Stomach (tissue), 9 donors: ENCODE data around the gene SSTR5. TPM values are rescaled to one million over a fixed set of nuclear protein-coding genes. Genes with fewer than 3 reads are reported as not detected.
A peak's percentile ranks its signal among the peaks of the same experiment; 100 is the strongest.

Experiments
- DNase-seq, 2 donors: peaks; one replicate each; pipeline versions ENCODE4 v3.0.0 to v3.0.0-alpha.2; 2013 to 2019
- H3K27ac ChIP-seq, 5 donors: fragments of 200-600 bp in 4 of 5; sonication (generic) in 4 of 5; one replicate each; pipeline ENCODE4 v1.5.1; 2013 to 2019; ENCODE audit warnings: mild to moderate bottlenecking in 1 of 5, moderate library complexity in 1 of 5
- H3K27me3 ChIP-seq, 3 donors: fragments of 200-600 bp; sonication (generic); one replicate each; pipeline ENCODE4 v1.5.1; 2017 to 2019; ENCODE audit warnings: mixed run types in 1 of 3
- H3K36me3 ChIP-seq, 4 donors: fragments of 200-600 bp; sonication (generic); 1 replicate in 3 of 4; 2 replicates in 1 of 4; pipeline ENCODE4 v1.5.1; 2016 to 2019
- H3K4me1 ChIP-seq, 4 donors: fragments of 200-600 bp; sonication (generic); one replicate each; pipeline ENCODE4 v1.5.1; 2016 to 2019
- H3K4me3 ChIP-seq, 4 donors: fragments of 200-600 bp; sonication (generic) in 3 of 4; one replicate each; pipeline ENCODE4 v1.5.1; 2016 to 2019; ENCODE audit warnings: mild to moderate bottlenecking in 1 of 4
- H3K9me3 ChIP-seq, 4 donors: fragments of 200-600 bp; sonication (generic); one replicate each; pipeline ENCODE4 v1.5.1; 2016 to 2019
- EP300 ChIP-seq: sonication (generic); formaldehyde crosslinking; IDR thresholded peaks from one replicate; pipeline ENCODE4 v1.6.1; 2017; ENCODE audit warnings: antibody characterized with exemption
- POLR2A ChIP-seq, 4 donors: fragments of 450-650 bp; IDR thresholded peaks; one replicate each; pipeline ENCODE4 v1.6.1; 2016; ENCODE audit warnings: antibody characterized with exemption in 4 of 4, control low read depth in 2 of 4, mild to moderate bottlenecking in 1 of 4, moderate library complexity in 1 of 4
- POLR2AphosphoS5 ChIP-seq, 3 donors: sonication (generic); formaldehyde crosslinking; IDR thresholded peaks; one replicate each; pipeline ENCODE4 v1.6.1; 2016; ENCODE audit warnings: antibody characterized with exemption in 3 of 3
- WGBS, 5 donors: extraction: QIAGEN DNeasy Blood & Tissue Kit in 3 of 5; methylation state at CpG; one replicate each; pipeline versions ENCODE4 v1.1.5 to v1.1.7; 2013 to 2018; 5-methylcytosine and 5-hydroxymethylcytosine counted together
- intact Hi-C: fragments of 100-400 bp; cut with DNase I; formaldehyde crosslinking; loops from one replicate; pipeline ENCODE4 v1.15.1; 2023; ENCODE audit warnings: low total_unique reads
- polyA plus RNA-seq, 3 donors: library from polyadenylated mRNA; stranded (reverse); fragments of 200-250 nt; gene quantifications; one replicate each; pipeline ENCODE4 v1.2.3, GENCODE V29; 2013
- total RNA-seq, 5 donors: library from RNA; depleted of rRNA; stranded (reverse); fragments of >200 nt; gene quantifications; one replicate each; pipeline versions ENCODE4 v1.1.0 to v1.2.3, GENCODE V29; 2014 to 2016
- TF ChIP-seq, protein P1 (sequence below), 7 experiments: fragments of 450-650 bp in 4 of 7; fragments of 200-600 bp in 3 of 7; sonication (generic) in 3 of 7; IDR thresholded peaks; one replicate each; pipeline ENCODE4 v1.5.1; 2016 to 2019; ENCODE audit warnings: antibody characterized with exemption in 7 of 7, control low read depth in 2 of 7, mild to moderate bottlenecking in 1 of 7
- donor health status: healthy with polysubstance abuse.
- donor health status: Bipolar disorder and iron deficiency.
- donor health status: healthy.

SSTR5 gene
- total and polyA plus RNA-seq, 8 donors: 0.13 TPM; not detected in 7

DNA sequence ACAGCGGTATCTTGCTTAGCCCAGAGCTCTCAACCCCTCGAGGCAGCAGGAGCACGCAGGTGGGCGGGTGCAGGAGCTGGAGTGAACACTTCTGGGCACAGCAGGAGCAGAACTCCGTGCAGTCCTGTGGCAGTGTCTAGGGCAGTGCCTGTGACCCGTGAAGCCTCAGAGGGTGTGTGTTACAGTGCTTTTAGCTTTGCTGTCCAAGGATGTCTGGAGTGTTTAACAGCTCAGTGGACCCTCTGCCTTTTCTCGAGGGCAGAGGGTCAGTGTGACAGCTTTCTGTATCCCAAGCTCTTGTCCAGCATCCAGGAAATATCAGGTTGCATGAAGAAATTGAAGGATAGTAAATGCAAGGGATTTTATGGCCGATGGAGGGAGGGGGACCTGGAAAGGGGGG is 16.4 kb upstream of the SSTR5 start:
- no peak overlapping the region for H3K4me3 ChIP-seq
- H3K27me3 ChIP-seq: peaks cover 6 to 93% (median 52%) of the 10 kb centered on the region in 3 donors
- 62 to 77% (median 70%) methylated on average over 4 to 8 of the region's 8 CpGs for WGBS, 5 donors
- peaks cover 0 to 11% (median 6%) of the 10 kb centered on the region in 4 donors for H3K4me1 ChIP-seq
- intact Hi-C loops: loop anchor here (5.0 kb wide), 1 partner anchor 244 kb away; no protein-coding TSS in a partner anchor
- H3K27ac ChIP-seq: no peak overlapping the region
- TF ChIP-seq POLR2AphosphoS5 (IDR thresholded peaks at IDR 0.05) (no peak), POLR2A (IDR thresholded peaks at IDR 0.05) (no peak), EP300 (no peak)
- TF ChIP-seq, protein P1, sequence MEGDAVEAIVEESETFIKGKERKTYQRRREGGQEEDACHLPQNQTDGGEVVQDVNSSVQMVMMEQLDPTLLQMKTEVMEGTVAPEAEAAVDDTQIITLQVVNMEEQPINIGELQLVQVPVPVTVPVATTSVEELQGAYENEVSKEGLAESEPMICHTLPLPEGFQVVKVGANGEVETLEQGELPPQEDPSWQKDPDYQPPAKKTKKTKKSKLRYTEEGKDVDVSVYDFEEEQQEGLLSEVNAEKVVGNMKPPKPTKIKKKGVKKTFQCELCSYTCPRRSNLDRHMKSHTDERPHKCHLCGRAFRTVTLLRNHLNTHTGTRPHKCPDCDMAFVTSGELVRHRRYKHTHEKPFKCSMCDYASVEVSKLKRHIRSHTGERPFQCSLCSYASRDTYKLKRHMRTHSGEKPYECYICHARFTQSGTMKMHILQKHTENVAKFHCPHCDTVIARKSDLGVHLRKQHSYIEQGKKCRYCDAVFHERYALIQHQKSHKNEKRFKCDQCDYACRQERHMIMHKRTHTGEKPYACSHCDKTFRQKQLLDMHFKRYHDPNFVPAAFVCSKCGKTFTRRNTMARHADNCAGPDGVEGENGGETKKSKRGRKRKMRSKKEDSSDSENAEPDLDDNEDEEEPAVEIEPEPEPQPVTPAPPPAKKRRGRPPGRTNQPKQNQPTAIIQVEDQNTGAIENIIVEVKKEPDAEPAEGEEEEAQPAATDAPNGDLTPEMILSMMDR (IDR thresholded peaks at IDR 0.05): no peak
- no peaks in the 10 kb centered on the region for H3K36me3 ChIP-seq
- DNase-seq: no peak
- peaks cover 0 to 24% (median 16%) of the 10 kb centered on the region in 4 donors for H3K9me3 ChIP-seq

DNA sequence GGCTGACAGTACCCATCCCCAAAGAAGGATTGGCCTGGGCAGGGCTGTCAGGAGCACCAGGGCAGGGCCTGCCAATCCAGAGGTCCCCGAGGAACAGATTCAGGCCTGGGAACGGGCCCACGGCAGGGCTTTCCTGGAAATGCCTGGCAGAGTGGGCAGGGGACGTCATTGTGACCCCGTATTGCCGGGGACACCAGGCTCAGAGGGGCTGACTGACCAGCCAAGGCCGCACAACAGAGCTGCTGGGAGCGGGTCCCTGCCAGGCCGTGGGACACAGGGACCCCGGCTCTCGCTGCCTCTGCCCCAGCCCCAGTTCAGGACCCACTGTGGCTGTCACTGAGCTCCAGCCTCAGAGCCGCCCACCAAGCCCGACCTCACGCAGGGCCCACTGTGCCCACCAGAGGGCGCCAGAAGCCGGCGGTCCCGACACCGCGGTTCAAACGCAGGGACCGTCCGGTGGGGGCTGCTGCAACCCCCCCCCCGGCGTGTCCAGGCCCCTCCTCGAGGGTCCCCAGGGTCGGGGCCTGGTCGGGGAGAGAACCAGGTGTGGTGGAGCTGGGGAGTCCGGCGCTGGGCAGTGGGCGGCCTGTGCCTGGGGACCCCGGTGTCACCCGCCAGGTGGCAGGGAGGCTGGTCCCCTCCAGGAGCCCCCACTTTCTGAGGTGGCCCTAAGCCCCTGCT is 15.2 kb upstream of the SSTR5 start:
- TF ChIP-seq EP300: no peak
- TF ChIP-seq, protein P1 (IDR thresholded peaks at IDR 0.05): peak in 5 of 7 experiments; percentile 70 to 88 (median 86)
- intact Hi-C loops: loop anchor here (5.0 kb wide), 1 partner anchor 245 kb away; no protein-coding TSS in a partner anchor
- 8 to 29% (median 26%) methylated on average over 5 to 33 of the region's 33 CpGs for whole genome bisulfite sequencing, 5 donors
- H3K4me3 ChIP-seq: no peak overlapping the region
- H3K36me3 ChIP-seq: no peaks in the 10 kb centered on the region
- H3K9me3 ChIP-seq: peaks cover 0 to 24% (median 16%) of the 10 kb centered on the region in 4 donors
- H3K27ac ChIP-seq: no peak overlapping the region
- peak; percentile 63 to 69 for DNase-seq
- peaks cover 0 to 11% (median 6%) of the 10 kb centered on the region in 4 donors for H3K4me1 ChIP-seq
- H3K27me3 ChIP-seq: peaks cover 6 to 94% (median 52%) of the 10 kb centered on the region in 3 donors

- WGBS, 5 donors: 20 to 53% (median 45%) methylated on average over 2 to 14 of the region's 14 CpGs
- no peak overlapping the region for H3K27ac ChIP-seq
- no peak overlapping the region for H3K4me3 ChIP-seq
- DNase-seq: no peak
- intact Hi-C loops: loop anchor here (5.0 kb wide), 1 partner anchor 246 kb away; no protein-coding TSS in a partner anchor
- H3K27me3 ChIP-seq: peaks cover 6 to 94% (median 55%) of the 10 kb centered on the region in 3 donors
- no peaks in the 10 kb centered on the region for H3K36me3 ChIP-seq
- H3K9me3 ChIP-seq: peaks cover 0 to 24% (median 16%) of the 10 kb centered on the region in 4 donors
- H3K4me1 ChIP-seq: peaks cover 0 to 11% (median 6%) of the 10 kb centered on the region in 4 donors
- TF ChIP-seq, protein P1 (IDR thresholded peaks at IDR 0.05): no peak
- TF ChIP-seq POLR2A (IDR thresholded peaks at IDR 0.05) (no peak), POLR2AphosphoS5 (IDR thresholded peaks at IDR 0.05) (no peak), EP300 (no peak)
Measured at GRCh38 chr16:1058216-1058615, 14.3 kb upstream of the SSTR5 start.

DNA sequence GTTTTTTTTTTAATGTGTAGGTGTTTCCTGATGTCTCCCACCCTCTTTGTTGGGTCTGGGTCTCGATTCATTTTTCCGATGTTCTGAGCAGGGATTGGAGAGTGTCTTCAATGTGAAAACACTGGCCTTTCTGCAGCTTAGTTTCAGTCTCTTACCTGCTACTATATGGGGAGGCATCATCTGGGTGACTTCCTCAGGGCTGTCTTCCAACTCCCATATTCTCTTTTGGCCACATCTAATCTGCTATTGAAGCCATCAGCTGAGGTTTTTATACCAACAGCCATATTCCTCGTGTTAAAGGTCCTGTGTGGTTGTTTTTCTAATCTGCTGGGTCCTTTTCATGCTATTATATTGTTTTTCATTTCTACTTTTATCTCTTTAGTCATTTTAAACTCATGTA is 13.2 kb upstream of the SSTR5 start:
- H3K4me3 ChIP-seq: no peak overlapping the region
- TF ChIP-seq, protein P1 (IDR thresholded peaks at IDR 0.05): no peak
- no peak for TF ChIP-seq POLR2A (IDR thresholded peaks at IDR 0.05)
- no peak for TF ChIP-seq POLR2AphosphoS5 (IDR thresholded peaks at IDR 0.05)
- no peak for TF ChIP-seq EP300
- no peaks in the 10 kb centered on the region for H3K36me3 ChIP-seq
- peaks cover 0 to 24% (median 16%) of the 10 kb centered on the region in 4 donors for H3K9me3 ChIP-seq
- H3K27ac ChIP-seq: no peak overlapping the region
- intact Hi-C loops: loop anchor here (5.0 kb wide), 1 partner anchor 247 kb away; no protein-coding TSS in a partner anchor
- WGBS, 5 donors: 84 to 91% (median 84%) methylated on average over 3 of the region's 3 CpGs
- H3K27me3 ChIP-seq: peaks cover 6 to 94% (median 50%) of the 10 kb centered on the region in 3 donors
- DNase-seq: no peak
- peaks cover 0 to 11% (median 6%) of the 10 kb centered on the region in 4 donors for H3K4me1 ChIP-seq
